ENCODE results near the gene TCTA. TPM values are rescaled to one million over a fixed set of nuclear protein-coding genes. Genes with fewer than 3 reads are reported as not detected.

TCTA gene
- total and polyA plus RNA-seq, 9 of the 15 experiments (the other 6 are each of a cell fraction or from before 2014, with no cell fraction given) = 4.0 to 15.4 (median 8.2) TPM

DNA sequence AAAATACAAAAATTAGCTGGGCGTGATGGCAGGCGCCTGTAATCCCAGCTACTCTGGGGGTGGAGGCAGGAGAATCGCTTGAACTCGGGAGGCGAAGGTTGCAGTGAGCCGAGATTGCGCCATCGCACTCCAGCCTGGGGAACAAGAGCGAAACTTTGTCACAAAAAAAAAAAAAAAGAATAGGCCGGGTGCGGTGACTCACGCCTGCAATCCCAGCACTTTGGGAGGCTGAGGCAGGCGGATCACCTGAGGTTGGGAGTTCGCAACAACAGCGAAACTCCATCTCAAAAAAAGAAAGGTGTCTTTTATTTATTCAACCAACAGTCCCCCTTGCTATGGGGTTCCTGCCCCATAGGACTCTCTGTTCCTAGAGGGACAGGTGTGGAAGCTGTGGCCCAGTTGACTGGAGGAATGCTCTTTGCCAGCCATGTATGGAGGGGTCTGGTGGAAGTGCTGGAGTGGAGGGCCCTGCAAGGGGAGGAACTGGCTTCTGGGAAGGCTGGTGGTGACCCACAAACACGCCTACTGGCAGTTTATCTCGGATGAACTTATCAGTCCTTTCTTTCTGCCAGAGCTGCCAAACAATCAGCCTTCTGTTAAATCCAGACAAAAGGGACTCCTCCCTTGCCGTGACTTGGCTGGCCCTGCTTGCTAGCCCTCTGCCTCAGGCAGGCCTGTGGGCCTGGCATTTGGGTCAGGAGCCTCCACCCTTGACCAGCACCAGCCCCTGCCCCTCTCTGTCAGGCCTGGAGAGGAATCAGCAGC, 53.2 kb downstream of the TCTA start (continued):
- TF ChIP-seq, protein P1, sequence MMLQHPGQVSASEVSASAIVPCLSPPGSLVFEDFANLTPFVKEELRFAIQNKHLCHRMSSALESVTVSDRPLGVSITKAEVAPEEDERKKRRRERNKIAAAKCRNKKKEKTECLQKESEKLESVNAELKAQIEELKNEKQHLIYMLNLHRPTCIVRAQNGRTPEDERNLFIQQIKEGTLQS (IDR thresholded peaks at IDR 0.05) = peak; percentile 90
- TF ChIP-seq, protein P1 (CRISPR knock-in tag; conservative IDR thresholded peaks at IDR 0.05) = no peak
- TF ChIP-seq CREM (IDR thresholded peaks at IDR 0.05; ENCODE audit: low read depth) (0 out of 2 replicates have a peak, but pooled peaks have one; percentile 16), POLR2AphosphoS5 (IDR thresholded peaks at IDR 0.05; ENCODE audit: control insufficient read depth, insufficient read depth, low read depth, low read length) (peak; percentile 41; the same call in 1 of the 2 replicates), ZFPM2 (CRISPR knock-in tag; IDR thresholded peaks at IDR 0.05) (no peak), ATF7 (IDR thresholded peaks at IDR 0.05) (peak; percentile 44; the same call in 1 of the 2 replicates), DMBX1 (CRISPR knock-in tag; IDR thresholded peaks at IDR 0.05; ENCODE audit: borderline replicate concordance) (no peak), IFI16 (CRISPR knock-in tag; IDR thresholded peaks at IDR 0.05) (no peak), LARP7 (IDR thresholded peaks at IDR 0.05) (no peak), EP300 (IDR thresholded peaks at IDR 0.05; ENCODE audit: low read length) (peak; percentile 62), ZNF133 (CRISPR knock-in tag; IDR thresholded peaks at IDR 0.05) (no peak), DDX20 (tag; IDR thresholded peaks at IDR 0.05; ENCODE audit: low read depth) (no peak)
- TF ChIP-seq, protein P2, sequence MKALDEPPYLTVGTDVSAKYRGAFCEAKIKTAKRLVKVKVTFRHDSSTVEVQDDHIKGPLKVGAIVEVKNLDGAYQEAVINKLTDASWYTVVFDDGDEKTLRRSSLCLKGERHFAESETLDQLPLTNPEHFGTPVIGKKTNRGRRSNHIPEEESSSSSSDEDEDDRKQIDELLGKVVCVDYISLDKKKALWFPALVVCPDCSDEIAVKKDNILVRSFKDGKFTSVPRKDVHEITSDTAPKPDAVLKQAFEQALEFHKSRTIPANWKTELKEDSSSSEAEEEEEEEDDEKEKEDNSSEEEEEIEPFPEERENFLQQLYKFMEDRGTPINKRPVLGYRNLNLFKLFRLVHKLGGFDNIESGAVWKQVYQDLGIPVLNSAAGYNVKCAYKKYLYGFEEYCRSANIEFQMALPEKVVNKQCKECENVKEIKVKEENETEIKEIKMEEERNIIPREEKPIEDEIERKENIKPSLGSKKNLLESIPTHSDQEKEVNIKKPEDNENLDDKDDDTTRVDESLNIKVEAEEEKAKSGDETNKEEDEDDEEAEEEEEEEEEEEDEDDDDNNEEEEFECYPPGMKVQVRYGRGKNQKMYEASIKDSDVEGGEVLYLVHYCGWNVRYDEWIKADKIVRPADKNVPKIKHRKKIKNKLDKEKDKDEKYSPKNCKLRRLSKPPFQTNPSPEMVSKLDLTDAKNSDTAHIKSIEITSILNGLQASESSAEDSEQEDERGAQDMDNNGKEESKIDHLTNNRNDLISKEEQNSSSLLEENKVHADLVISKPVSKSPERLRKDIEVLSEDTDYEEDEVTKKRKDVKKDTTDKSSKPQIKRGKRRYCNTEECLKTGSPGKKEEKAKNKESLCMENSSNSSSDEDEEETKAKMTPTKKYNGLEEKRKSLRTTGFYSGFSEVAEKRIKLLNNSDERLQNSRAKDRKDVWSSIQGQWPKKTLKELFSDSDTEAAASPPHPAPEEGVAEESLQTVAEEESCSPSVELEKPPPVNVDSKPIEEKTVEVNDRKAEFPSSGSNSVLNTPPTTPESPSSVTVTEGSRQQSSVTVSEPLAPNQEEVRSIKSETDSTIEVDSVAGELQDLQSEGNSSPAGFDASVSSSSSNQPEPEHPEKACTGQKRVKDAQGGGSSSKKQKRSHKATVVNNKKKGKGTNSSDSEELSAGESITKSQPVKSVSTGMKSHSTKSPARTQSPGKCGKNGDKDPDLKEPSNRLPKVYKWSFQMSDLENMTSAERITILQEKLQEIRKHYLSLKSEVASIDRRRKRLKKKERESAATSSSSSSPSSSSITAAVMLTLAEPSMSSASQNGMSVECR (CRISPR knock-in tag; IDR thresholded peaks at IDR 0.05) = no peak
- TF ChIP-seq, protein P3, sequence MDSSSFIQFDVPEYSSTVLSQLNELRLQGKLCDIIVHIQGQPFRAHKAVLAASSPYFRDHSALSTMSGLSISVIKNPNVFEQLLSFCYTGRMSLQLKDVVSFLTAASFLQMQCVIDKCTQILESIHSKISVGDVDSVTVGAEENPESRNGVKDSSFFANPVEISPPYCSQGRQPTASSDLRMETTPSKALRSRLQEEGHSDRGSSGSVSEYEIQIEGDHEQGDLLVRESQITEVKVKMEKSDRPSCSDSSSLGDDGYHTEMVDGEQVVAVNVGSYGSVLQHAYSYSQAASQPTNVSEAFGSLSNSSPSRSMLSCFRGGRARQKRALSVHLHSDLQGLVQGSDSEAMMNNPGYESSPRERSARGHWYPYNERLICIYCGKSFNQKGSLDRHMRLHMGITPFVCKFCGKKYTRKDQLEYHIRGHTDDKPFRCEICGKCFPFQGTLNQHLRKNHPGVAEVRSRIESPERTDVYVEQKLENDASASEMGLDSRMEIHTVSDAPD (CRISPR knock-in tag; IDR thresholded peaks at IDR 0.05) = no peak
- TF ChIP-seq, protein P4, sequence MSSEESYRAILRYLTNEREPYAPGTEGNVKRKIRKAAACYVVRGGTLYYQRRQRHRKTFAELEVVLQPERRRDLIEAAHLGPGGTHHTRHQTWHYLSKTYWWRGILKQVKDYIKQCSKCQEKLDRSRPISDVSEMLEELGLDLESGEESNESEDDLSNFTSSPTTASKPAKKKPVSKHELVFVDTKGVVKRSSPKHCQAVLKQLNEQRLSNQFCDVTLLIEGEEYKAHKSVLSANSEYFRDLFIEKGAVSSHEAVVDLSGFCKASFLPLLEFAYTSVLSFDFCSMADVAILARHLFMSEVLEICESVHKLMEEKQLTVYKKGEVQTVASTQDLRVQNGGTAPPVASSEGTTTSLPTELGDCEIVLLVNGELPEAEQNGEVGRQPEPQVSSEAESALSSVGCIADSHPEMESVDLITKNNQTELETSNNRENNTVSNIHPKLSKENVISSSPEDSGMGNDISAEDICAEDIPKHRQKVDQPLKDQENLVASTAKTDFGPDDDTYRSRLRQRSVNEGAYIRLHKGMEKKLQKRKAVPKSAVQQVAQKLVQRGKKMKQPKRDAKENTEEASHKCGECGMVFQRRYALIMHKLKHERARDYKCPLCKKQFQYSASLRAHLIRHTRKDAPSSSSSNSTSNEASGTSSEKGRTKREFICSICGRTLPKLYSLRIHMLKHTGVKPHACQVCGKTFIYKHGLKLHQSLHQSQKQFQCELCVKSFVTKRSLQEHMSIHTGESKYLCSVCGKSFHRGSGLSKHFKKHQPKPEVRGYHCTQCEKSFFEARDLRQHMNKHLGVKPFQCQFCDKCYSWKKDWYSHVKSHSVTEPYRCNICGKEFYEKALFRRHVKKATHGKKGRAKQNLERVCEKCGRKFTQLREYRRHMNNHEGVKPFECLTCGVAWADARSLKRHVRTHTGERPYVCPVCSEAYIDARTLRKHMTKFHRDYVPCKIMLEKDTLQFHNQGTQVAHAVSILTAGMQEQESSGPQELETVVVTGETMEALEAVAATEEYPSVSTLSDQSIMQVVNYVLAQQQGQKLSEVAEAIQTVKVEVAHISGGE (CRISPR knock-in tag; IDR thresholded peaks at IDR 0.05) = no peak

All from K562 (cell line).